Parathyroid adenoma (tissue), 2 donors: ENCODE measurements around the gene MB21D2.

Experiments used
- H2AFZ ChIP-seq: fragments of 300-600 bp; sonication (generic); one replicate; pipeline ENCODE4 v1.7.0; 2017; ENCODE audit warnings: antibody characterized with exemption, mild to moderate bottlenecking
- H3K27ac ChIP-seq: fragments of 300-600 bp; sonication (generic); one replicate; pipeline ENCODE4 v1.7.0; 2017
- H3K27me3 ChIP-seq: fragments of 300-600 bp; sonication (generic); one replicate; pipeline ENCODE4 v1.7.0; 2017; ENCODE audit warnings: low read length; ENCODE audit not compliant: control insufficient read depth, insufficient read depth
- H3K36me3 ChIP-seq: fragments of 300-600 bp; sonication (generic); one replicate; pipeline ENCODE4 v1.7.0; 2017; ENCODE audit warnings: low read length; ENCODE audit not compliant: control insufficient read depth, insufficient read depth
- H3K4me1 ChIP-seq: fragments of 300-600 bp; sonication (generic); one replicate; pipeline ENCODE4 v1.7.0; 2017; ENCODE audit warnings: control low read depth
- H3K4me2 ChIP-seq: fragments of 300-600 bp; sonication (generic); one replicate; pipeline ENCODE4 v1.7.0; 2017; ENCODE audit warnings: low read length
- H3K4me3 ChIP-seq: fragments of 300-600 bp; sonication (generic); one replicate; pipeline ENCODE4 v1.7.0; 2017; ENCODE audit warnings: low read depth, low read length
- H3K79me2 ChIP-seq: fragments of 300-600 bp; sonication (generic); one replicate; pipeline ENCODE4 v1.7.0; 2017; ENCODE audit warnings: control low read depth
- H3K9ac ChIP-seq: fragments of 300-600 bp; sonication (generic); one replicate; pipeline ENCODE4 v1.7.0; 2017; ENCODE audit warnings: mild to moderate bottlenecking
- H3K9me3 ChIP-seq: fragments of 300-600 bp; sonication (generic); one replicate; pipeline ENCODE4 v1.7.0; 2017; ENCODE audit warnings: low read length; ENCODE audit not compliant: control insufficient read depth
- TF ChIP-seq, protein P1 (sequence below): fragments of 300-600 bp; sonication (generic); IDR thresholded peaks from one replicate; pipeline ENCODE4 v1.7.0; 2017; ENCODE audit warnings: antibody characterized with exemption, mild to moderate bottlenecking
- donor health status: primary hyperparathyroidism.

MB21D2 gene

DNA sequence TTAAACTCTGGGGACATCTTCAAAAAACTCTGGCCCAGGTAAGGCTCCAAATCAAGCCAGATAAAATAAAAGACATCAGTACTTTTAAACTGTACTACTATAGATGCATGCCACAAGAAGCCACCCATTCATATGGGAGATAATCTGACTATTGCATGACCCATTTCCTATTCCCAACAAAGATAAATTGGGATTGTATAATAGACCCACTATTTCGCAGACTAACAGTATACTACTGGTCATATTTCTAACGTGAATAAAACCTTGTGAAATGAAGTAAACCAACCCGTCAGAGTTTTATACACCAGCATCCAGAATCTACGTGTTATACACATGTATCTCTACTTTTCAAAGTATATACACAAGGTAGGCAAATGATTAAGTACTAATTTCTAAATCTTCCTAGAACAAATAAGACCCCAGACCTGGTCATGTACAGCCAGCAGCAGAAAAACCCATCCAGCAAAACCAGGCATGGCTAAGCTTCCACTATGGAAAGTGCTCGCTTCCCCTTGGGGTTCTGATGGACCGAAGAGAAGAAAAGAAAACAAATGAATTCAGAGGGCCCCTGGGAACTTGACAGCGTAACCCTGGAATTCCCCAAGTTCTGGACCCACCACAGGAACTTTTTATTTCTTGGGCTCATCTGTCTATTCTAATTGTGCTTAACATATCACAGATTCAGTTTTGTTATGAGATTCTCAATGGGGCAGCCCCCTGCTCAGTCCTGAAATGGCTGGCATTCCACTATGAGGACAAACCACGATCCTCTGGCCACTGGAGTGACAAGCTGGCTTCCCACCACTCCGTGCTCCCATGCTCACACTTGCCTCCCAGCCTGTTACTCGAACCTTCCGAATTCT lies 69.1 kb downstream of the MB21D2 start:
- Histone ChIP-seq H3K9me3 (no peaks in the 10 kb centered on the region), H3K27ac (no peak overlapping the region), H3K79me2 (peaks cover 2% of the 10 kb centered on the region), H3K4me1 (no peaks in the 10 kb centered on the region), H3K9ac (no peak overlapping the region), H3K4me2 (no peak overlapping the region), H3K36me3 (no peaks in the 10 kb centered on the region), H2AFZ (no peak overlapping the region), H3K4me3 (no peak overlapping the region), H3K27me3 (no peaks in the 10 kb centered on the region)
- TF ChIP-seq, protein P1, sequence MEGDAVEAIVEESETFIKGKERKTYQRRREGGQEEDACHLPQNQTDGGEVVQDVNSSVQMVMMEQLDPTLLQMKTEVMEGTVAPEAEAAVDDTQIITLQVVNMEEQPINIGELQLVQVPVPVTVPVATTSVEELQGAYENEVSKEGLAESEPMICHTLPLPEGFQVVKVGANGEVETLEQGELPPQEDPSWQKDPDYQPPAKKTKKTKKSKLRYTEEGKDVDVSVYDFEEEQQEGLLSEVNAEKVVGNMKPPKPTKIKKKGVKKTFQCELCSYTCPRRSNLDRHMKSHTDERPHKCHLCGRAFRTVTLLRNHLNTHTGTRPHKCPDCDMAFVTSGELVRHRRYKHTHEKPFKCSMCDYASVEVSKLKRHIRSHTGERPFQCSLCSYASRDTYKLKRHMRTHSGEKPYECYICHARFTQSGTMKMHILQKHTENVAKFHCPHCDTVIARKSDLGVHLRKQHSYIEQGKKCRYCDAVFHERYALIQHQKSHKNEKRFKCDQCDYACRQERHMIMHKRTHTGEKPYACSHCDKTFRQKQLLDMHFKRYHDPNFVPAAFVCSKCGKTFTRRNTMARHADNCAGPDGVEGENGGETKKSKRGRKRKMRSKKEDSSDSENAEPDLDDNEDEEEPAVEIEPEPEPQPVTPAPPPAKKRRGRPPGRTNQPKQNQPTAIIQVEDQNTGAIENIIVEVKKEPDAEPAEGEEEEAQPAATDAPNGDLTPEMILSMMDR = no peak

DNA sequence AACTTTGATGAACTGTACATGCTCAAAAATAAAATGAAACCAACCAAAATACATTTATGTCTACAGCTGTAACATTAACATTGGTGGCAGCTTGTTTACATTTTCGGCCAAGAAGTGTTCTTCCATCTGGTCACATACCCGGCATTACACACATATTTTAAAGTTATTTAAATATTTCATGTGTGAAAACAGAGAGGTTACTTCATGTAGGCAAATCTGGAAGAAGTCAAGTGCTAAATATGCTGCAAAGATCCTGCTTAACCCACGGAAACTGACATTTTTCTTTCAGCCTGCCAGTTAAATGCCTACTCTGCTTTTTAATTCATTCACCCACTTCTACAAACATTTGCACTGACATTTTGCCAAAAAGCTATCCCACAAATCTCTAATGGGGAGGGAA lies 69.7 kb downstream of the MB21D2 start:
- Histone ChIP-seq H3K9ac (no peak overlapping the region), H3K27me3 (no peaks in the 10 kb centered on the region), H3K79me2 (peaks cover 2% of the 10 kb centered on the region), H3K27ac (no peak overlapping the region), H3K4me3 (no peak overlapping the region), H3K4me1 (no peaks in the 10 kb centered on the region), H3K9me3 (no peaks in the 10 kb centered on the region), H3K4me2 (no peak overlapping the region), H3K36me3 (no peaks in the 10 kb centered on the region), H2AFZ (no peak overlapping the region)
- TF ChIP-seq, protein P1 = no peak

GRCh38 chr3:192845526-192845855 lies 72.2 kb downstream of the MB21D2 start:
- no peaks in the 10 kb centered on the region for H3K4me1 ChIP-seq
- H3K27me3 ChIP-seq = no peaks in the 10 kb centered on the region
- no peak overlapping the region for H3K9ac ChIP-seq
- TF ChIP-seq, protein P1 = no peak
- no peak overlapping the region for H2AFZ ChIP-seq
- H3K79me2 ChIP-seq = peaks cover 2% of the 10 kb centered on the region
- H3K27ac ChIP-seq = no peak overlapping the region
- H3K36me3 ChIP-seq = no peaks in the 10 kb centered on the region
- no peaks in the 10 kb centered on the region for H3K9me3 ChIP-seq
- no peak overlapping the region for H3K4me2 ChIP-seq
- H3K4me3 ChIP-seq = no peak overlapping the region

- no peak overlapping the region for H3K27ac ChIP-seq
- TF ChIP-seq, protein P1 = no peak
- H3K36me3 ChIP-seq = no peaks in the 10 kb centered on the region
- H3K27me3 ChIP-seq = no peaks in the 10 kb centered on the region
- no peaks in the 10 kb centered on the region for H3K4me1 ChIP-seq
- no peaks in the 10 kb centered on the region for H3K9me3 ChIP-seq
- H3K79me2 ChIP-seq = peaks cover 2% of the 10 kb centered on the region
- no peak overlapping the region for H3K4me2 ChIP-seq
- H2AFZ ChIP-seq = no peak overlapping the region
- no peak overlapping the region for H3K4me3 ChIP-seq
- H3K9ac ChIP-seq = no peak overlapping the region
Measured at GRCh38 chr3:192844836-192845525, 72.7 kb downstream of the MB21D2 start.
